HG02884 (cell line): ENCODE data around the gene MT3.
"Not testable (repeated sequence)": the region's sequence is repeated elsewhere in the genome, so short reads cannot be mapped to it uniquely, and the experiment has no call there.

Experiments
- ATAC-seq: cut with Tn5 transposase; IDR thresholded peaks from one replicate; pipeline ENCODE4 v1.9.1; 2021; ENCODE audit warnings: mild to moderate bottlenecking, moderate library complexity; ENCODE audit not compliant: unreplicated experiment

MT3 gene

DNA sequence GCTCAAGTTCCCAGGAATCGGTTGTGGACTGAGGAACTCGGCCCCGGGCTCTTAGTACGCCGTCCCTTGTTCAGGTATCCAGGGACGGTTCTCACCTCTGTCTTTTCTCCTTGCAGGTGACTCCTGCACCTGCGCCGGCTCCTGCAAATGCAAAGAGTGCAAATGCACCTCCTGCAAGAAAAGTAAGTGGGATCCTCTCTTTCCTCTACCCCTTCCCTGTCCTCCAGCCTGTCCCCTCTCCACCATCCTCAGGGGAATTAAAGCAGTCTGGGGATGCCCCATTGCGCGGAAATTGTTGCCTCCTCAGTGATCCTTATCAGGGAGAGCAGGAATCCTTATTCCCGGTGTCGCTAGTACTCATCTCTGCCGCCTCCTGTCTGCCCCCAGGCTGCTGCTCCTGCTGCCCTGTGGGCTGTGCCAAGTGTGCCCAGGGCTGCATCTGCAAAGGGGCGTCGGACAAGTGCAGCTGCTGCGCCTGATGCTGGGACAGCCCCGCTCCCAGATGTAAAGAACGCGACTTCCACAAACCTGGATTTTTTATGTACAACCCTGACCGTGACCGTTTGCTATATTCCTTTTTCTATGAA, 19.6 kb downstream of the MT3 start:
- ATAC-seq: no peak

DNA sequence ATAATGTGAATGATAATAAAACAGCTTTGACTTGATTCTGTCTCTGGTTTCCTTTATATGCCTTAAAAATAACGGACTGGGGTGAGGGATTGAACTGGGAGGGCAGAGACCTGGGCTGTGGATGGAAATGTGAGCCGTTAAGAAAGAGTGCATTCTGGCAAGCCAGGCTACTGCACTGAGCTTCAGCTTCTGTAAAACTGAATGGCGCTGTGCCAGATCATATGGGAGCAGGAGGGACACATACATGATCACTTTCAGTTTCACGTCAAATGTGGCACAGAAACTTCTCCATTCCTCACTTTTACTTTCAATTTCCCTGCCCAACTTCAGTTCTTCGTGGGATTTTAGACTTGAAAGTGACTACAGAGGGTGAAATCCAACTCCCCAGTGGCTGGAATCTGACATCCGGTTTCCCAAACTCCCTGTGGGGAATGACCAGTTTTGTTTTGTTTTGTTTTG, 20.2 kb downstream of the MT3 start:
- ATAC-seq: peak; percentile 39

DNA sequence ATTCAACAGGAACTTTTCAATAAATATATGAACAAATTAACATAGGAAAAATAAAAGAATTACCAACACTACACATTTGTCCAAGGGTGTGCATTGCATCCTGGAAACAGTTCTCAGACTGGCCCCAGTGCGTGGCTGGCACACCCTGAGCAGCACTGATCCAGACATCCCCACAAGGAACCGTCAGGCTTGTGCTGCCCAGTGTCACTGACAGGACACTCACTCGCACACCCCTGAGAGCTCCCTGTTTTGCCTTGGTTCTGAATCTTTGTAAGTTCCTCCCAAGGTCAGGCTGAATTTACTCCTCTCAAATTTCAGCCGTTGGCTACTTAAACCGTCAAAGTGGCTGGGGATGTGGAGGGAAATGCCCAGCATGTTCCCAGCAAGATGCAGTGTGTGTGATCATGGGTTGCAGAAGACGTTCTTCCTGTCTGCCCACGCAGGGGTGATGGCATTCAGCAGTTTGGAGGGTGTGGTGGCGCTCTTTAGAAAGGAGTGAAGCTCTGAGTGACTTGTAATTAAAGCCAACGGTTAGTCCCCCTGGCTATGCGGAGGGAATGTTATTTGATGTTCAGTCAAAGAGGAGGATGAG, 20.8 kb downstream of the MT3 start:
- no peak for ATAC-seq

- no peak for ATAC-seq
Measured at GRCh38 chr16:56610609-56611111, 21.3 kb downstream of the MT3 start.

DNA sequence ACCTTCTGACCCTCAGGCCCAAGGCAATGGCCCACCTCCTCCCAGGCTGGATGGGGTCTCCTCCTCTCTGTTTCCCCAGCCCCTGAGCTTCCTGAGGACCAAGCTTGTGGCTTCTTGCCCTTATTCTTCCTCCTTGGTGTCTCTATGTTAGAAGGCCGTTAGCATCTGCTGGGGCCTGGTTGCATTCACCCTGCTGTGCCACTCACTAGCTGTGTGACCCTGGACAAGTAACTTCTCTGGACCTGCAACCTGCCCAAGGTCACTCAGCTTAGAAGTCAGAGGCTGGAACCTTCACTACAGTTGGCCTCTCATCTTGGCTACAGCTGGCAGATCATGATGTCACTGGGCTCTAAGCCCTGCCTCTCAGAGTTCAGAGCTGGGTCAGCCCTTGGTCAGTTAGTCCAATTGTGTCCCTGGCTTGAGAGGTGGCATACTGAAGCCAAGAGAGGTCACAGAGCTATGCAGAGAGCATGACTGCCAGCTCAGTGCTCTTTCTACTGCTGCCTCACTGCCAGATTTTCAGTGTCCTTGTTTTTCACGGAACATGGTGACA, 22.0 kb downstream of the MT3 start:
- no peak for ATAC-seq

DNA sequence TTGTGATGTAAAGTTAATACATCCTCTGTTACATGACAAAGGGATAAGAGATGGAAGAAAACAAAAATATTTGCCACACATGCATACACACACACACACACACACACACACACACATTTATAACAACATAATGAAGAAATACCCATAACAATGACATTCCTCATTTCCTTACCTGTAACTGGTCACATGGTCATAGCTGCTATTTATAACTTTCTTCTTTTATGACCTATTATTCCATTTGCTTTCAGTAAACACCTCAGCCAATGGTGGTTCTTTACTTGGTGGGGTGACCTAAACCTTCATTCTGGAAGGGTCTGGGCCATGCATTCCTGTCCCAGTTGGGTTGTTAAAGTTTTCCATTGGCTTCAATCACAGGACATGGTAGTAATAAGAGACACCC, 24.4 kb downstream of the MT3 start:
- no peak for ATAC-seq

DNA sequence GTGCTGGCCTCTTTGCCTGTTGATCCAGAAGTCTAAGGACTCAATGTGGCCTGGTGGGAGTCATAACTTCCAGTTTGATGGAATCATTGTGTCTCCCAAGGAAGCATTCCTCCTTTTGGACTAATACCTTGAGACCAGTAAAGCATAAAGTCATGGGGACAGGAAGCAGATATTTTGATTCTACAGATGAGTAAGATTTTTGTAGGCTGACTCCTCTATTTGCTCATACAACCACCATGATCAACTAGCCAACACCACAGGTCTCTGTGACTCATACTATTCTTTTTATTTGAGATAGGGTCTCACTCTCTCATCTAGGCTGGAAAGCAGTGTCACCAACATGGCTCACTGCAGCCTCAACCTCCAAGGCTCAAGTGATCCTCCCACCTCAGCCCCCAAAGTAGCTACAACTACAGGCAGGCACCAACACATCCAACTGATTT, 25.2 kb downstream of the MT3 start:
- ATAC-seq: no peak

GRCh38 chr16:56615353-56615752, 26.0 kb downstream of the MT3 start:
- ATAC-seq: no peak

- no peak for ATAC-seq
Measured at GRCh38 chr16:56616608-56617211, 27.4 kb downstream of the MT3 start.

DNA sequence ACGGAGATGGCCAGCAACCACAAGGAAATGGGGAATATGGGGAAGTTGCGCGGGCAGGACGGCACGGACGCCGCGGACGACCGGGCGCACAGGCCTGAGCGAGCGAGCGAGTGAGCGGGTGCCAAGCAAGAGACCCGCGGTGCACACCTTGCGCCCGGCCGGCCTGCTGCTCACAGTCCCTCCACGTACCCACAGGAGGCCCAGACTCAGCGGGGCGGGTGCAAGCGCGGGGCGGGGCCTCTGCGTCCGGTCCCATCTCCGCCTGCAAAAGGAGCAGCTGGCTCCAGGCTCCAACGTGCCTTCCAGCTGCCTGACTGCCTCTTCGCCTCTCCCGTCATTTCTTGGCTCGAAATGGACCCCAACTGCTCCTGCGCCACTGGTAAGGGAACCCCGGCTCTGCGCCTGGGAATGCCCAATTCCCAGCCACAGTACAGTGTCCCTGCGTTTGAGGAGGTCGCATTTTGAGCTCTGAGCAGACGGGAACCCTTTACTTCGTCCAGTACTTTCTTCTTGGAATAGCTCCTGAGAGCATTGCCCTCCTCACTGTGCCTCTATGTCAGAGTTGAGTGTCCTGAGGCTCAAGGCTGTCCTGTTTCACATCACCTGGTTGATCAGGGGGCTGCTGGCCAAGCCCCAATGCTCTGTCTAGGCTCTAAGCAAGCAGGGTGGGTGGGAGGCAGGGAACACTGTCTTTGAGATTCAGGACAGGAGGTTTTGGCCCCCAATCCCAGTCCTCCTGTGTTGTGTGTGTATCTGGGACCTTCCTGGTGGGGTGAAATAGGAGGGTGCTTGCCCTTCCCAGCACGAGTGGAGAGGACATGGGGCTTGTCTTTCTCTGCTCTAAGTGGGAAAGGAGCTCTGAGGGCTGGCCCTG, 28.1 kb downstream of the MT3 start:
- ATAC-seq: no peak

- ATAC-seq: no peak
Measured at GRCh38 chr16:56618138-56618537, 28.8 kb downstream of the MT3 start.

DNA sequence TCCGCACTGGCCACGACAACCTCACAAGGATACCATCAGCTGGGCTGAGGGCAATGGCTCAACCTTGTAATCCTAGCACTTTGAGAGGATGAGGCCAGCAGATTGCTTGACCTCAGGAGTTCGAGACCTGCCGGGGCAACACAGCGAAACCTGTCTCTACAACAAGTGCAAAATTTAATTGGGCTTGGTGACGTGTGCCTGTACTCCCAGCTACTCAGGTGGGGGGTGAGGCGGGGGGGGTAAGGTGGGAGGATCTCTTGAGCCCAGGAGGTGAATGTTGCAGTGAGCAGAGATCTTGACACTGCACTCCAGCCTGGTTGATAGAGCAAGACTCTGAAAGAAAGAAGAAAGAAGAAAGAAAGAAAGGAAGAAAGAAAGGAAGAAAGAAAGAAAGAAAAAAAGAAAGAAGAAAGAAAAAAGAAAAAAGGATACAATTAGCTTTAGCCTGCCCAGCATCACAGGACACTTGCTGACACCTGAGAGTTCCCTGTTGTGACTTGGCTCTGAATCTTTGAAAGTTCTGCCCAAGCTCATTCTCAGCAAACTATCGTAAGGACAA, 31.1 kb downstream of the MT3 start:
- ATAC-seq: no peak

- not testable (repeated sequence) for ATAC-seq
Measured at GRCh38 chr16:56621665-56622445, 32.5 kb downstream of the MT3 start.

GRCh38 chr16:56623184-56623583, 33.9 kb downstream of the MT3 start:
- not testable (repeated sequence) for ATAC-seq

DNA sequence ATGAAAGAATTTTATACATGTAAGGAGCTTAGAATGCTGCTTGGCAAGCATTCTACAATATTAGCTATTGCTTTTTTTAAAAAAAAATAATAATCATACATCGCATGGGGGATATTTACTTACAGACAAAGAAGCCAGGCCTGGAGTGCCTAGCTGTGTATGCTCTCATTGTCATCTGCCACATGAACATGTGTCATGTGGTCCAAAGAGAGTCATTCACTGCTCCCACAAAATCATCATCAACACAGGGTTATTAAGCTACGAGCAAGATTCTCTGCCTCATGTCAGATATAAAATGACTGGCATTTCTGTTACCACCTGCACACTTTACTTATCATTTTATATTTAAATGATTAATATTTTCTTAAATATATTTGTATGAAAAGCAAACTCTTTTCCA, 34.3 kb downstream of the MT3 start:
- ATAC-seq: no peak

- ATAC-seq: no peak
Measured at GRCh38 chr16:56625140-56625942, 36.0 kb downstream of the MT3 start, which contains the start of gene MT1E. Gene MT1E, plus strand, starts transcription at chr16:56625781. Its CDS starts 71 bp downstream, at chr16:56625852.

DNA sequence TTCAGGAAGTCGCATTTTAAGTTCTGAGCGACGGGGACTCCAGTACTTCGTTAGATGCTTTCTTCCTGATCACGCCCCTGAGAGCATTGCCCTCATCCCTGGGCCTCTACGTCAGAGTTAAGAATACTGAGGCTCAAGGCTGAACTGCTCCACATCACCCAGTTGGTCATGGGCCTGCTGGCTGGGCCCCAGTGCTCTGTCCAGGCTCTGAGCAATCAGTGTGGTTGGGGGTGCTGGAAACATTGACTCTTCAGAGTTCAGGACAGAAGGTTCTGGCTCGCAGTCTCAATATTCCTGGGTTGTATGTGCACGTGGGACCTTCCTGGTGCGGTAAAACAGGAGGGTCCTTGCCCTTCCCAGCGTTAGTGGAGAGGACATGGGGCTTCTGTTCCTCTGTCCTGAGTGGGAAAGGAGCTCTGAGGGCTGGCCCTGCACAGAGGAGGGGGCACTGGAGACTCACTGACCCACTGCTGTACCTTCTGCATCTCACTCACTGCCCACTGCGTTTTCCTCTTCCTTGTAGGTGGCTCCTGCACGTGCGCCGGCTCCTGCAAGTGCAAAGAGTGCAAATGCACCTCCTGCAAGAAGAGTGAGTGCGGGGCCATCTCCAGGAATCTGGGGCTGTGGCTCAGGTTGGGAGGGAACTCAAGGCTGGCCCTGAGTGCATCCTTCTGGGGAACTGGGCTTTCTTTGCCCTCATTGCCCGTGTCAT, 36.8 kb downstream of the MT3 start:
- ATAC-seq: no peak

GRCh38 chr16:56626685-56627084, 37.4 kb downstream of the MT3 start:
- ATAC-seq: no peak
